Epithelial cell of esophagus (primary cell): Measurements from ENCODE around the gene CUL7.
A peak's percentile ranks its signal among the peaks of the same experiment; 100 is the strongest.

ENCODE experiments used
- DNase-seq: peaks from one replicate; pipeline ENCODE4 v3.0.0; 2010; ENCODE audit warnings: low read depth
- H3K4me3 ChIP-seq: 2 replicates; pipeline ENCODE4 v1.5.1; 2011; ENCODE audit warnings: mild to moderate bottlenecking, low read length, control low read depth
- CTCF ChIP-seq: IDR thresholded peaks from 2 replicates; pipeline ENCODE4 v1.5.1; 2011; ENCODE audit warnings: low read depth, mild to moderate bottlenecking, low read length, control low read depth, inconsistent platforms; ENCODE audit not compliant: insufficient read depth; ENCODE audit errors: missing control alignments

The CUL7 gene

GRCh38 chr6:43077981-43078511, 24.4 kb upstream of the CUL7 start:
- no peak for TF ChIP-seq CTCF
- H3K4me3 ChIP-seq = peak overlapping the region; percentile 83
- no peak for DNase-seq

- peak overlapping the region; percentile 83 for H3K4me3 ChIP-seq
- DNase-seq = peak; percentile 67
- no peak for TF ChIP-seq CTCF
Observed at GRCh38 chr6:43077333-43077809, 23.7 kb upstream of the CUL7 start.

- DNase-seq = no peak
- peak overlapping the region; percentile 83 for H3K4me3 ChIP-seq
- TF ChIP-seq CTCF = no peak
Observed at GRCh38 chr6:43076464-43077332, 23.0 kb upstream of the CUL7 start.

- DNase-seq = peak; percentile 56
- no peak for TF ChIP-seq CTCF
- peak within 1 kb of the TSS; percentile 83 for H3K4me3 ChIP-seq
Observed at GRCh38 chr6:43075670-43076463, 22.2 kb upstream of the CUL7 start, which contains the start of gene PTK7. TSS of gene PTK7 (plus strand) at chr6:43076314. CDS start at chr6:43076489, 175 bp downstream.

GRCh38 chr6:43074847-43075669, 21.4 kb upstream of the CUL7 start:
- no peak for TF ChIP-seq CTCF
- no peak for DNase-seq
- H3K4me3 ChIP-seq = no peak overlapping the region

- H3K4me3 ChIP-seq = no peak overlapping the region
- peak; percentile 70 for TF ChIP-seq CTCF
- DNase-seq = peak; percentile 75
Observed at GRCh38 chr6:43070028-43070632, 16.5 kb upstream of the CUL7 start.
